Measurements from ENCODE around the gene FABP3.

Gene FABP3

GRCh38 chr1:31373056-31373896 lies at the start of gene FABP3:
TSS of gene FABP3 (minus strand) at chr1:31373076. CDS start at chr1:31373014, 62 bp downstream.
- DNase-seq (ENCODE audit: low spot score) (no peak), FAIRE-seq (no peak)

- DNase-seq (ENCODE audit: low spot score) (no peak), FAIRE-seq (no peak)
These were observed 48.6 kb upstream of the FABP3 start for GRCh38 chr1:31421371-31422040.

- DNase-seq (ENCODE audit: low spot score) = no peak
- no peak for FAIRE-seq
These were observed 47.8 kb upstream of the FABP3 start for GRCh38 chr1:31420716-31421115.

GRCh38 chr1:31418626-31419323 lies 45.9 kb upstream of the FABP3 start:
- DNase-seq (ENCODE audit: low spot score) (no peak), FAIRE-seq (no peak)

GRCh38 chr1:31417148-31417547 lies 44.3 kb upstream of the FABP3 start:
- no peak for FAIRE-seq
- no peak for DNase-seq (ENCODE audit: low spot score)

GRCh38 chr1:31416101-31416736 lies 43.3 kb upstream of the FABP3 start:
- FAIRE-seq (no peak), DNase-seq (ENCODE audit: low spot score) (no peak)

- FAIRE-seq = no peak
- no peak for DNase-seq (ENCODE audit: low spot score)
These were observed 42.8 kb upstream of the FABP3 start for GRCh38 chr1:31415658-31416057.

GRCh38 chr1:31414980-31415370 lies 42.1 kb upstream of the FABP3 start:
- no peak for FAIRE-seq
- DNase-seq (ENCODE audit: low spot score) = no peak

GRCh38 chr1:31413405-31414001 lies 40.6 kb upstream of the FABP3 start:
- peak; percentile 73 for DNase-seq (ENCODE audit: low spot score)
- no peak for FAIRE-seq

GRCh38 chr1:31412732-31413404 lies 40.0 kb upstream of the FABP3 start, which contains the start of gene SERINC2:
TSS of gene SERINC2 (plus strand) at chr1:31413213. CDS start at chr1:31413266, 53 bp downstream.
- FAIRE-seq = no peak
- DNase-seq (ENCODE audit: low spot score) = no peak

- FAIRE-seq (no peak), DNase-seq (ENCODE audit: low spot score) (no peak)
These were observed 39.3 kb upstream of the FABP3 start for GRCh38 chr1:31412205-31412604.

- FAIRE-seq (no peak), DNase-seq (ENCODE audit: low spot score) (no peak)
These were observed 38.0 kb upstream of the FABP3 start for GRCh38 chr1:31410871-31411270.

- DNase-seq (ENCODE audit: low spot score) (no peak), FAIRE-seq (no peak)
These were observed 37.3 kb upstream of the FABP3 start for GRCh38 chr1:31409946-31410858.

- no peak for FAIRE-seq
These were observed 36.0 kb upstream of the FABP3 start for GRCh38 chr1:31408788-31409318.

GRCh38 chr1:31407029-31407626 lies 34.3 kb upstream of the FABP3 start:
- FAIRE-seq (no peak), DNase-seq (ENCODE audit: low spot score) (no peak)

More at GRCh38 chr1:31408788-31409318, 36.0 kb upstream of the FABP3 start:
- DNase-seq (ENCODE audit: low spot score) = no peak

- no peak for DNase-seq (ENCODE audit: low spot score)
These were observed 32.8 kb upstream of the FABP3 start for GRCh38 chr1:31405578-31406245.

GRCh38 chr1:31401241-31401640 lies 28.4 kb upstream of the FABP3 start:
- no peak for FAIRE-seq
- no peak for DNase-seq (ENCODE audit: low spot score)

More at GRCh38 chr1:31405578-31406245, 32.8 kb upstream of the FABP3 start:
- no peak for FAIRE-seq

GRCh38 chr1:31400393-31400792 lies 27.5 kb upstream of the FABP3 start:
- FAIRE-seq (no peak), DNase-seq (ENCODE audit: low spot score) (no peak)
